PFSK-1 (cell line): ENCODE results near the gene SH2D3C.

ENCODE experiments used
- FOXP2 ChIP-seq: optimal IDR thresholded peaks from 2 replicates; pipeline ENCODE3; 2011; ENCODE audit warnings: borderline replicate concordance, control low read depth, inconsistent platforms; ENCODE audit not compliant: insufficient read depth; ENCODE audit errors: extremely low read length, extremely low read depth
- POLR2AphosphoS5 ChIP-seq: IDR thresholded peaks from 2 replicates; pipeline ENCODE4 v1.6.1; 2012; ENCODE audit warnings: low read depth, mild to moderate bottlenecking, control low read depth, low read length, moderate library complexity
- REST ChIP-seq, 2 experiments: IDR thresholded peaks; 2 replicates each; pipeline versions ENCODE4 v1.6.1 to v1.8.0; 2011 to 2012; ENCODE audit warnings: low read depth in 2 of 2, low read length in 2 of 2, control low read depth in 1 of 2, inconsistent platforms in 1 of 2, mild to moderate bottlenecking in 1 of 2, moderate library complexity in 1 of 2; ENCODE audit not compliant: insufficient read depth in 1 of 2
- SIN3A ChIP-seq: IDR thresholded peaks from 2 replicates; pipeline ENCODE4 v1.6.1; 2012; ENCODE audit warnings: mild to moderate bottlenecking, low read length, moderate library complexity, borderline replicate concordance; ENCODE audit not compliant: insufficient read depth
- TAF1 ChIP-seq: IDR thresholded peaks from 2 replicates; pipeline ENCODE4 v1.6.1; 2012; ENCODE audit warnings: low read length, control low read depth, borderline replicate concordance; ENCODE audit not compliant: insufficient read depth

SH2D3C gene

DNA sequence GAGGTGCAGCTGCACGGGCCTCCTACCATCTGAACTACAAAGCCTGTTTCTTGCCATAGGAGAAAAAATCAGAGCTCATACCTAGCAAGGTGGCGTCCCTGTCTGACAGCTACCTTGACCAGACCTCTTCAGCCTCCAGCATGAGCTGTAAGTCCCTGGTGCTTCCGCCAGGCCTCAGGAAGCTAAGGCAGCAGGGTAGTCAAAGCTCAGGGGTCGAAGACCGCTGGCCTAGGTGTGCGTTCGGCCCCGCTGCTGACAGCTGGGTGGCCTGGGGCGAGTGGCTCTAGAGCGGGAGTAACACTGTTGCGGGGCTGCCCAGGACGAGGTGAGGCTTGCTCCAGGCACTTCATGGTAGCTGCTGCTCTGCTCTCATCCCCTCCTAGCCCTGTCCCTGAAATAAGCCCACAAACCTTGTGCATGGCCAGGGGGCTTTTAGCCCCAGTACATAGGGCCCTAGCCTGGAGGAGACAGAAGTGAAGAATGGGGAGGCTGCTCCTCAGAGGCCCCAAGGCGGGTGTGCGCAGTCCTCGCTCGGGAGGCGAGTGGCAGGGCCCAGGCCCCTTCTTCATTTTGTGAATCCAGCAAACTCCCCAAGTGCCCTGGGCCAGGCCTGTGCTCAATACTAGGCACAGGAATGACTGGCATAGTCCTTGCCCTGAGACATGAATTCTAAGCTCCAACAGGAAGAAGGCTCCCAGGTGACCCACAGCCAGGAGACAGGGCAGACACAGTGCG, 48.8 kb downstream of the SH2D3C start:
- no peak for TF ChIP-seq POLR2AphosphoS5
- no peak for TF ChIP-seq FOXP2
- TF ChIP-seq SIN3A = no peak
- TF ChIP-seq REST (IDR thresholded peaks at IDR 0.05; ENCODE audit: insufficient read depth in 1 of 2, low read depth in 2 of 2, low read length in 2 of 2) = no peak
- no peak for TF ChIP-seq TAF1

DNA sequence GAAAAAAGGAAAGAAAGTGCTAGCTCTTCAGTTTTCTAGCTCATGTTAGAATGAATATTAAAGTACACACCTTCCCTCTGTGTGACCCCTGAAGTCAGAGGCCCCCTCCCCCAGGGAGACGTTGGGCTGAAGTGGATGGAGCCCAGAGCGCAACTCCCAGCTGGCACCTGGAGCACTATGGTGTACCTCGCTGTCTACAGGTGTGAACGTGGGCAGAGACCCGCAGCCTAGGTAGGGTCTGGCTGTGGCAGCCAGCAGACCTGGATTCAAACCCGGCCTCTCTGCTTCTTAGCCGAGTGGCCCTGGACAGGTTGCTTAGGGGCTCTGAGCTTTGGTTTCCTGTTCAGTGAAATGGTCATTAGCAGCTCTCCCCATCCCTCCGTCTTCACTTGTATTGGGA, 49.7 kb downstream of the SH2D3C start:
- no peak for TF ChIP-seq TAF1
- TF ChIP-seq POLR2AphosphoS5 = no peak
- no peak for TF ChIP-seq FOXP2
- TF ChIP-seq REST (IDR thresholded peaks at IDR 0.05; ENCODE audit: insufficient read depth in 1 of 2, low read depth in 2 of 2, low read length in 2 of 2) = no peak
- TF ChIP-seq SIN3A = no peak

DNA sequence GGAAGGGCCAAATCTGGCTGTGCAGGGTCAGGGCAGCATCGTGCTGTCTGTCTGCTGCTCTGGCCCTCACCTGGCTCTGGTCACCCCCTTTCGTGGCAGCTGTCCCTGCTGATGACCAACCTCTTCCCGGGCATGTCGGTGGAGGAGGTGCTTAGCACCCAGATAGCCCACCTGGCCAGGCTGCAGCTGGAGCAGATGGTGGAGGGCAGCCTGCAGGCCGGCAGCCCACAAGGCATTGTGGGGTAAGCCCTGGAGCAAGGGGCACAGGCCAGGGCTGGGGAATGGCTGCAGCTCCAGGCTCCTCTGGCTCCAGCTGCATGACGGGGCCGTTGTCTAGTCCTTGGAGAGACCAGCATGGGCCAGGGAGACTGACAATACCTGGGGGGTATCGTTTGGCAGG, 51.6 kb downstream of the SH2D3C start:
- TF ChIP-seq FOXP2 = no peak
- no peak for TF ChIP-seq REST (IDR thresholded peaks at IDR 0.05; ENCODE audit: insufficient read depth in 1 of 2, low read depth in 2 of 2, low read length in 2 of 2)
- no peak for TF ChIP-seq SIN3A
- no peak for TF ChIP-seq POLR2AphosphoS5
- no peak for TF ChIP-seq TAF1

DNA sequence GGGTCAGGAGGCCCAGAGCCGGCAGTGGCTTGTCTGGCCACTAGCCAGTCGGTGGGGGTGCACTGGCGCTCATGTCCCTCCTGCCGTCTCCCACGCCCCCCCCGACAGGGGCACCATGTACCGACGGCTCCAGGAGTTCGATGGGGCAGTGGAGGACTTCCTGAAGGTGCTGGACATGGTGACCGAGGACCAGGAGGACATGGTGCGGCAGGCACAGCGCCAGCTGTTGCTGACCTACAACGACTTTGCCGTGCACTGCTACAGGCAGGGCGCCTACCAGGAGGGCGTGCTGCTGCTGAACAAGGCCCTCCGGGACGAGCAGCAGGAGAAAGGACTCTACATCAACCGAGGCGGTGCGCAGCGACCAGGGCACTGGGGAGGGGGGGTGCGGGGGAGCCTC, 54.5 kb downstream of the SH2D3C start:
- TF ChIP-seq TAF1 = no peak
- no peak for TF ChIP-seq POLR2AphosphoS5
- TF ChIP-seq REST (IDR thresholded peaks at IDR 0.05; ENCODE audit: insufficient read depth in 1 of 2, low read depth in 2 of 2, low read length in 2 of 2) = no peak
- no peak for TF ChIP-seq FOXP2
- TF ChIP-seq SIN3A = no peak
